GM12878 (cell line): ENCODE data around the gene MAK. TPM values are rescaled to one million over a fixed set of nuclear protein-coding genes. Genes with fewer than 3 reads are reported as not detected.

Experiments
- ATAC-seq: fragments of 200-7000 bp; cut with Tn5 transposase; 3 replicates; pipeline ENCODE4 v1.9.1; 2020; ENCODE audit warnings: mild to moderate bottlenecking, moderate library complexity
- BruUV-seq: library from RNA; stranded (reverse); fragments of 400-500 nt; replicated peaks from 2 replicates; lab custom pipeline; 2021; lab: Mats Ljungman, UMichigan
- CTCF ChIA-PET: fragments of 300-600 bp; sonication (Branson Sonifier 250); formaldehyde crosslinking; extraction: SDS; loops from one replicate; lab custom pipeline; 2021; ENCODE audit warnings: inconsistent platforms; lab: Yijun Ruan, JAX
- POLR2A ChIA-PET: fragments of 350-600 bp; formaldehyde crosslinking; extraction: SDS; loops from one replicate; lab custom pipeline; 2021; ENCODE audit warnings: inconsistent platforms; lab: Charles Lee
- RAD21 ChIA-PET: fragments of 300-600 bp; sonication (Branson Sonifier 250); formaldehyde crosslinking; loops from one replicate; lab custom pipeline; 2023; ENCODE audit warnings: antibody characterized with exemption; ENCODE audit not compliant: unreplicated experiment; lab: Charles Lee
- SMC1A ChIA-PET: fragments of 300-600 bp; sonication (Branson Sonifier 250); formaldehyde crosslinking; loops from one replicate; lab custom pipeline; 2023; ENCODE audit not compliant: unreplicated experiment, uncharacterized antibody; lab: Charles Lee
- DNase-seq: peaks from one replicate; pipeline ENCODE4 v3.0.0-alpha.2; 2011; ENCODE audit warnings: low read depth, low spot score
- FAIRE-seq: peaks from 3 replicates; lab custom pipeline; 2011; peaks lifted over from hg19 to GRCh38; lab: Jason Lieb, UNC
- H2AFZ ChIP-seq: 2 replicates; pipeline ENCODE4 v1.6.0; 2011; ENCODE audit warnings: low read depth, low read length, control low read depth; ENCODE audit not compliant: control insufficient read depth
- H3K27ac ChIP-seq: 2 replicates; pipeline ENCODE4 v1.5.1; 2011; ENCODE audit warnings: control low read depth; ENCODE audit not compliant: control insufficient read depth, insufficient read depth
- H3K27me3 ChIP-seq, 2 experiments: replicated peaks in 1 of 2; 2 replicates each; pipeline versions ENCODE4 v1.6.0 to v1.6.1; 2011; ENCODE audit warnings: low read length in 1 of 2; ENCODE audit not compliant: control insufficient read depth in 2 of 2, insufficient read depth in 2 of 2
- H3K36me3 ChIP-seq, 2 experiments: 2 replicates each; pipeline ENCODE4 v1.5.1; 2011; ENCODE audit warnings: low read length in 1 of 2; ENCODE audit not compliant: control insufficient read depth in 2 of 2, insufficient read depth in 2 of 2
- H3K4me1 ChIP-seq: 2 replicates; pipeline ENCODE4 v1.6.1; 2011; ENCODE audit warnings: mild to moderate bottlenecking, low read length, moderate library complexity, mixed read lengths; ENCODE audit not compliant: control insufficient read depth, insufficient read depth
- H3K4me2 ChIP-seq: 2 replicates; pipeline ENCODE4 v1.6.0; 2011; ENCODE audit warnings: control low read depth; ENCODE audit not compliant: control insufficient read depth, insufficient read depth
- H3K4me3 ChIP-seq: fragments of 200-600 bp; sonication (generic); 2 replicates; pipeline ENCODE4 v1.5.1; 2016
- H3K79me2 ChIP-seq: 2 replicates; pipeline ENCODE4 v1.6.0; 2011; ENCODE audit warnings: low read length; ENCODE audit not compliant: control insufficient read depth, insufficient read depth
- H3K9ac ChIP-seq: 2 replicates; pipeline ENCODE4 v1.8.0; 2011; ENCODE audit warnings: low read length, control low read depth, mixed read lengths; ENCODE audit not compliant: control insufficient read depth, insufficient read depth
- H3K9me3 ChIP-seq: replicated peaks from 3 replicates; pipeline ENCODE4 v1.5.1; 2011; ENCODE audit warnings: mild to moderate bottlenecking, low read length; ENCODE audit not compliant: control insufficient read depth, insufficient read depth
- H4K20me1 ChIP-seq: 2 replicates; pipeline ENCODE4 v1.6.0; 2011; ENCODE audit not compliant: control insufficient read depth, insufficient read depth
- CBX3 ChIP-seq: fragments of 200-600 bp; sonication (generic); IDR thresholded peaks from 2 replicates; pipeline ENCODE4 v1.6.1; 2016; ENCODE audit warnings: low read depth, borderline replicate concordance
- CUX1 ChIP-seq: IDR thresholded peaks from 2 replicates; pipeline ENCODE4 v1.6.1; 2012; ENCODE audit warnings: improper control_type of control experiment, low read depth, low read length; ENCODE audit not compliant: insufficient replicate concordance
- IRF5 ChIP-seq: fragments of 450-650 bp; IDR thresholded peaks from 2 replicates; pipeline ENCODE4 v1.6.1; 2017; ENCODE audit warnings: borderline replicate concordance
- MAX ChIP-seq: IDR thresholded peaks from 2 replicates; pipeline ENCODE4 v1.6.1; 2012; ENCODE audit warnings: low read depth, low read length, improper control_type of control experiment
- PKNOX1 ChIP-seq: fragments of 450-650 bp; IDR thresholded peaks from 2 replicates; pipeline ENCODE4 v1.6.1; 2016; ENCODE audit warnings: mild to moderate bottlenecking
- REST ChIP-seq: IDR thresholded peaks from 2 replicates; pipeline ENCODE4 v1.6.1; 2012; ENCODE audit warnings: mild to moderate bottlenecking, low read depth, low read length
- WGBS: methylation state at CpG from one replicate; pipeline ENCODE4 v1.1.6; 2016; ENCODE audit warnings: low lambda C conversion rate; ENCODE audit not compliant: insufficient replicate concordance, insufficient coverage; ENCODE audit errors: missing lambda C conversion rate; 5-methylcytosine and 5-hydroxymethylcytosine counted together
- in situ Hi-C: fragments of 300-500 bp; cut with MboI; formaldehyde crosslinking; loops from 9 replicates; pipeline ENCODE4 v1.14.3; 2018; ENCODE audit warnings: mixed read lengths
- intact Hi-C: fragments of 100-400 bp; cut with micrococcal nuclease; formaldehyde crosslinking; loops from one replicate; pipeline ENCODE4 v1.14.2; 2022; ENCODE audit not compliant: unreplicated experiment
- polyA plus RNA-seq, 11 experiments: library from polyadenylated mRNA; depleted of rRNA in 4 of 11; unstranded in 6 of 11; stranded (reverse) in 5 of 11; fragments of >200 nt; fragmentation: Nextera tagmentation in 4 of 11; fragmentation: Illumina TruSeq in 1 of 11; extraction: Ambion mirVana in 4 of 11; extraction: Trizol in 1 of 11; gene quantifications; 1 replicate in 1 of 11; 2 replicates in 10 of 11; pipeline versions ENCODE4 v1.2.1 to v1.2.3, GENCODE V29; 2011 to 2016; ENCODE audit warnings: inconsistent platforms in 2 of 11, missing spikeins in 2 of 11, low read depth in 1 of 11
- total RNA-seq, 4 experiments: library from RNA; depleted of rRNA in 3 of 4; stranded (reverse); fragments of >200 nt in 3 of 4; fragmentation: Illumina TruSeq in 1 of 4; extraction: Trizol in 1 of 4; gene quantifications; 2 replicates each; pipeline versions ENCODE4 v1.2.1 to v1.2.3, GENCODE V29; 2013 to 2021

MAK gene
- total and polyA plus RNA-seq, 10 of the 15 experiments (the other 5 are each of a cell fraction or from before 2014, with no cell fraction given) = 0.01 to 0.90 (median 0.13) TPM; not detected in 1

GRCh38 chr6:10849901-10850300, 11.6 kb upstream of the MAK start:
- intact Hi-C loops = no loop called here
- BruUV-seq = no TSS peak
- H3K36me3 ChIP-seq = no peaks in the 10 kb centered on the region
- H3K79me2 ChIP-seq = no peaks in the 10 kb centered on the region
- ATAC-seq = no peak
- ChIA-PET CTCF (no interaction called here), RAD21 (no interaction called here), SMC1A (interaction anchor here (0.9 kb wide), 1 partner anchor 129 kb away, joined by 3 read pairs; no protein-coding TSS in a partner anchor), POLR2A (no interaction called here)
- H3K9me3 ChIP-seq = no peaks in the 10 kb centered on the region; the same call in 2 of the 3 replicates
- no peaks in the 10 kb centered on the region for H3K4me1 ChIP-seq
- no peak overlapping the region for H3K4me2 ChIP-seq
- no peak for FAIRE-seq
- no peaks in the 10 kb centered on the region for H4K20me1 ChIP-seq
- H3K9ac ChIP-seq = no peak overlapping the region
- no peak overlapping the region for H3K4me3 ChIP-seq
- in situ Hi-C loops = no loop called here
- no peak for TF ChIP-seq MAX
- no peak for TF ChIP-seq IRF5
- no peak for TF ChIP-seq CUX1
- TF ChIP-seq PKNOX1 = no peak
- TF ChIP-seq REST = no peak
- no peak for TF ChIP-seq CBX3
- H2AFZ ChIP-seq = no peak overlapping the region
- WGBS = 68% methylated on average over 4 of the region's 4 CpGs
- no peaks in the 10 kb centered on the region for H3K27me3 ChIP-seq
- no peak for DNase-seq
- no peak overlapping the region for H3K27ac ChIP-seq
